Measurements from ENCODE around the gene DCUN1D1.

DNA sequence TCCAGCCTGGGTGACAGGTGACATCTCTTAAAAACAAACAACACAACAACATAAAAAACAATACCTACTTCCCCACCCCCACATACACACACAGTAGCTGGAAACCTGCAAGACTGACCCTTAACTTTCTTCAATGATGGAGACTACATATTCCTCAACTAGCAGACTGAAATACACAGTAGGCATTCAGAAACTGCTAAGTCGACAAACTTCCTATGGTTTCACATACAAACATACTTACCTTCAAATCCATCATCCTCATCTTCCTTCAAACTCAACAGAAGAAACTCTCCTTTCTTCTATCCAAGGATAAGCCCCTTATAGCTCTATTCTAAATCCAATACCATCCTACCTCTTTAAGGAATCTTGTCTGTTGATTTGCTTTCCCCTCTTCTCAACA is 30.6 kb downstream of the DCUN1D1 start:
- TF ChIP-seq POLR2A (IDR thresholded peaks at IDR 0.05): no peak
- TF ChIP-seq, protein P1, sequence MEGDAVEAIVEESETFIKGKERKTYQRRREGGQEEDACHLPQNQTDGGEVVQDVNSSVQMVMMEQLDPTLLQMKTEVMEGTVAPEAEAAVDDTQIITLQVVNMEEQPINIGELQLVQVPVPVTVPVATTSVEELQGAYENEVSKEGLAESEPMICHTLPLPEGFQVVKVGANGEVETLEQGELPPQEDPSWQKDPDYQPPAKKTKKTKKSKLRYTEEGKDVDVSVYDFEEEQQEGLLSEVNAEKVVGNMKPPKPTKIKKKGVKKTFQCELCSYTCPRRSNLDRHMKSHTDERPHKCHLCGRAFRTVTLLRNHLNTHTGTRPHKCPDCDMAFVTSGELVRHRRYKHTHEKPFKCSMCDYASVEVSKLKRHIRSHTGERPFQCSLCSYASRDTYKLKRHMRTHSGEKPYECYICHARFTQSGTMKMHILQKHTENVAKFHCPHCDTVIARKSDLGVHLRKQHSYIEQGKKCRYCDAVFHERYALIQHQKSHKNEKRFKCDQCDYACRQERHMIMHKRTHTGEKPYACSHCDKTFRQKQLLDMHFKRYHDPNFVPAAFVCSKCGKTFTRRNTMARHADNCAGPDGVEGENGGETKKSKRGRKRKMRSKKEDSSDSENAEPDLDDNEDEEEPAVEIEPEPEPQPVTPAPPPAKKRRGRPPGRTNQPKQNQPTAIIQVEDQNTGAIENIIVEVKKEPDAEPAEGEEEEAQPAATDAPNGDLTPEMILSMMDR (IDR thresholded peaks at IDR 0.05 in 8 of 11, conservative IDR thresholded peaks at IDR 0.05 in 3 of 11): no peak
- no peak for TF ChIP-seq POLR2AphosphoS5 (IDR thresholded peaks at IDR 0.05)
